Measurements from ENCODE around the gene SNX3. TPM values are rescaled to one million over a fixed set of nuclear protein-coding genes. Genes with fewer than 3 reads are reported as not detected.

SNX3 gene
- total RNA-seq, 4 donors from 2014 or later = 81.2 to 136 (median 121) TPM

GRCh38 chr6:108180266-108180665 lies 80.6 kb downstream of the SNX3 start:
- intact Hi-C loops (cut with DNase I; ENCODE audit: low total_unique reads) = no loop called here
- Histone ChIP-seq H3K27ac (no peak overlapping the region), H3K36me3 (no peaks in the 10 kb centered on the region), H3K4me3 (no peak overlapping the region), H3K9me3 (no peaks in the 10 kb centered on the region), H3K27me3 (peaks cover 62% of the 10 kb centered on the region), H3K4me1 (peaks cover 5 to 13% (median 13%) of the 10 kb centered on the region in 4 donors)
- TF ChIP-seq CTCF (IDR thresholded peaks at IDR 0.05) = no peak
- TF ChIP-seq POLR2AphosphoS5 (IDR thresholded peaks at IDR 0.05) = no peak
- no peak for TF ChIP-seq POLR2A (IDR thresholded peaks at IDR 0.05)
- TF ChIP-seq EP300 (IDR thresholded peaks at IDR 0.05; ENCODE audit: low read depth) = no peak
- 27 to 28% methylated on average over 1 of the region's 1 CpG for WGBS, 2 donors (ENCODE audit: low coverage in 1 of 2)
- in situ Hi-C loops (cut with MboI; ENCODE audit: low pct_ligation_motif_present in 1 of 4, low pct_unique_long_range_greater_than_20kb in 1 of 4, low sequenced_read_pairs in 3 of 4) = no loop called here
- no peak for DNase-seq

- peaks cover 5 to 17% (median 14%) of the 10 kb centered on the region in 4 donors for H3K4me1 ChIP-seq
- no peak overlapping the region for H3K4me3 ChIP-seq
- H3K36me3 ChIP-seq = no peaks in the 10 kb centered on the region
- peaks cover 67% of the 10 kb centered on the region for H3K27me3 ChIP-seq
- no peak for TF ChIP-seq POLR2A (IDR thresholded peaks at IDR 0.05)
- no peak for TF ChIP-seq CTCF (IDR thresholded peaks at IDR 0.05)
- no peak for TF ChIP-seq POLR2AphosphoS5 (IDR thresholded peaks at IDR 0.05)
- TF ChIP-seq EP300 (IDR thresholded peaks at IDR 0.05; ENCODE audit: low read depth) = no peak
- in situ Hi-C loops (cut with MboI; ENCODE audit: low pct_ligation_motif_present in 1 of 4, low pct_unique_long_range_greater_than_20kb in 1 of 4, low sequenced_read_pairs in 3 of 4) = no loop called here
- no peaks in the 10 kb centered on the region for H3K9me3 ChIP-seq
- no peak for DNase-seq
- 27 to 46% methylated on average over 3 to 4 of the region's 4 CpGs for WGBS, 2 donors (ENCODE audit: low coverage in 1 of 2)
- intact Hi-C loops (cut with DNase I; ENCODE audit: low total_unique reads) = no loop called here
- no peak overlapping the region for H3K27ac ChIP-seq
These were observed 81.1 kb downstream of the SNX3 start for GRCh38 chr6:108179741-108180140.

GRCh38 chr6:108176281-108177089 lies 84.4 kb downstream of the SNX3 start:
- intact Hi-C loops (cut with DNase I; ENCODE audit: low total_unique reads) = no loop called here
- H3K9me3 ChIP-seq = no peaks in the 10 kb centered on the region
- 18 to 20% methylated on average over 2 to 22 of the region's 46 CpGs for WGBS, 2 donors (ENCODE audit: low coverage in 1 of 2)
- H3K27me3 ChIP-seq = peaks cover 100% of the 10 kb centered on the region
- no peak overlapping the region for H3K27ac ChIP-seq
- H3K36me3 ChIP-seq = no peaks in the 10 kb centered on the region
- in situ Hi-C loops (cut with MboI; ENCODE audit: low pct_ligation_motif_present in 1 of 4, low pct_unique_long_range_greater_than_20kb in 1 of 4, low sequenced_read_pairs in 3 of 4) = no loop called here
- TF ChIP-seq CTCF (IDR thresholded peaks at IDR 0.05) (no peak), POLR2AphosphoS5 (IDR thresholded peaks at IDR 0.05) (no peak), POLR2A (IDR thresholded peaks at IDR 0.05) (no peak), EP300 (IDR thresholded peaks at IDR 0.05; ENCODE audit: low read depth) (no peak)
- H3K4me1 ChIP-seq = peaks cover 5 to 23% (median 17%) of the 10 kb centered on the region in 4 donors
- H3K4me3 ChIP-seq = peak overlapping the region in 2 of 4 donors; percentile 2 to 36
- DNase-seq = no peak

- Histone ChIP-seq H3K36me3 (no peaks in the 10 kb centered on the region), H3K27me3 (peaks cover 100% of the 10 kb centered on the region), H3K9me3 (no peaks in the 10 kb centered on the region), H3K27ac (no peak overlapping the region), H3K4me1 (peaks cover 5 to 23% (median 17%) of the 10 kb centered on the region in 4 donors), H3K4me3 (peak overlapping the region in 2 of 4 donors; percentile 2 to 36)
- in situ Hi-C loops (cut with MboI; ENCODE audit: low pct_ligation_motif_present in 1 of 4, low pct_unique_long_range_greater_than_20kb in 1 of 4, low sequenced_read_pairs in 3 of 4) = no loop called here
- intact Hi-C loops (cut with DNase I; ENCODE audit: low total_unique reads) = no loop called here
- 5% methylated on average over 32 of the region's 38 CpGs; no CpG with 5 or more reads in 1 of the 2 donors for WGBS, 2 donors (ENCODE audit: low coverage in 1 of 2)
- TF ChIP-seq CTCF (IDR thresholded peaks at IDR 0.05) (peak in 1 of 5 experiments; percentile 24), EP300 (IDR thresholded peaks at IDR 0.05; ENCODE audit: low read depth) (no peak)
- DNase-seq = no peak
These were observed 85.1 kb downstream of the SNX3 start for GRCh38 chr6:108175592-108176279.

All from transverse colon (tissue), 4 donors.